Activated B cell treated with CpG ODN at 0.5 μM for 24 hours (primary cell): ENCODE measurements around the gene FYB2. TPM values are rescaled to one million over a fixed set of nuclear protein-coding genes. Genes with fewer than 3 reads are reported as not detected.

Source experiments
- ATAC-seq: fragments of 200-7000 bp; cut with Tn5 transposase; one replicate; pipeline ENCODE4 v1.10.0; 2021; ENCODE audit warnings: low read depth, mild to moderate bottlenecking, moderate library complexity
- CTCF ChIA-PET: fragments of 350-600 bp; sonication (Branson Sonifier 250); formaldehyde crosslinking; loops from one replicate; lab custom pipeline; 2021; ENCODE audit warnings: antibody characterized with exemption; lab: Charles Lee
- POLR2A ChIA-PET: fragments of 350-600 bp; sonication (Branson Sonifier 250); formaldehyde crosslinking; loops from one replicate; lab custom pipeline; 2021; ENCODE audit warnings: antibody characterized with exemption; lab: Charles Lee
- DNase-seq: peaks from one replicate; pipeline ENCODE4 v3.0.0; 2022
- H3K27ac Mint-ChIP-seq: one replicate; pipeline ENCODE4 v1.8.0; 2020; ENCODE audit warnings: mixed read lengths
- H3K27me3 Mint-ChIP-seq: one replicate; pipeline ENCODE4 v1.8.0; 2021; ENCODE audit warnings: mixed read lengths
- H3K36me3 Mint-ChIP-seq: one replicate; pipeline ENCODE4 v1.8.0; 2021; ENCODE audit warnings: low read depth, mixed read lengths
- H3K4me1 Mint-ChIP-seq: one replicate; pipeline ENCODE4 v1.8.0; 2021; ENCODE audit warnings: mixed read lengths
- H3K4me3 Mint-ChIP-seq: one replicate; pipeline ENCODE4 v1.8.0; 2020; ENCODE audit warnings: mild to moderate bottlenecking, mixed read lengths
- H3K9me3 Mint-ChIP-seq: one replicate; pipeline ENCODE4 v1.8.0; 2020; ENCODE audit warnings: mixed read lengths
- CTCF ChIP-seq: fragments of 200-600 bp; IDR thresholded peaks from one replicate; pipeline ENCODE4 v1.8.0; 2022; ENCODE audit warnings: antibody characterized with exemption, mild to moderate bottlenecking
- intact Hi-C: fragments of 100-400 bp; cut with micrococcal nuclease; formaldehyde crosslinking; loops from one replicate; pipeline ENCODE4 v1.15.1; 2024
- total RNA-seq: library from RNA; stranded (reverse); gene quantifications from 2 replicates; pipeline ENCODE4 v1.2.3, GENCODE V29; 2022

Gene FYB2
- total RNA-seq, 1 donor from 2014 or later, result not detected

GRCh38 chr1:56814205-56814604, 5.0 kb downstream of the FYB2 start:
- TF ChIP-seq CTCF, result no peak
- Mint-ChIP-seq H3K4me3 (no peak overlapping the region), H3K4me1 (no peaks in the 10 kb centered on the region), H3K27me3 (peaks cover 36% of the 10 kb centered on the region), H3K27ac (no peak overlapping the region), H3K9me3 (peaks cover 5% of the 10 kb centered on the region), H3K36me3 (no peaks in the 10 kb centered on the region)
- ATAC-seq (no peak), DNase-seq (no peak)
- intact Hi-C loops, result no loop called here
- ChIA-PET POLR2A (no interaction called here), CTCF (no interaction called here)

GRCh38 chr1:56811331-56811730, 7.9 kb downstream of the FYB2 start:
- Mint-ChIP-seq H3K27ac (no peak overlapping the region), H3K4me3 (no peak overlapping the region), H3K27me3 (peaks cover 31% of the 10 kb centered on the region), H3K4me1 (no peaks in the 10 kb centered on the region), H3K9me3 (peaks cover 5% of the 10 kb centered on the region), H3K36me3 (no peaks in the 10 kb centered on the region)
- ChIA-PET POLR2A (no interaction called here), CTCF (no interaction called here)
- intact Hi-C loops, result no loop called here
- DNase-seq (no peak), ATAC-seq (no peak)
- TF ChIP-seq CTCF, result no peak

GRCh38 chr1:56808410-56808809, 10.8 kb downstream of the FYB2 start:
- ATAC-seq (no peak), DNase-seq (no peak)
- Mint-ChIP-seq H3K4me1 (no peaks in the 10 kb centered on the region), H3K4me3 (no peak overlapping the region), H3K9me3 (no peaks in the 10 kb centered on the region), H3K36me3 (no peaks in the 10 kb centered on the region), H3K27ac (no peak overlapping the region), H3K27me3 (peaks cover 23% of the 10 kb centered on the region)
- no peak for TF ChIP-seq CTCF
- POLR2A ChIA-PET, result no interaction called here
- CTCF ChIA-PET, result no interaction called here
- intact Hi-C loops, result no loop called here

- H3K4me1 Mint-ChIP-seq, result no peaks in the 10 kb centered on the region
- no peaks in the 10 kb centered on the region for H3K36me3 Mint-ChIP-seq
- peaks cover 16% of the 10 kb centered on the region for H3K27me3 Mint-ChIP-seq
- no peak overlapping the region for H3K27ac Mint-ChIP-seq
- H3K4me3 Mint-ChIP-seq, result no peak overlapping the region
- POLR2A ChIA-PET, result no interaction called here
- ATAC-seq (no peak), DNase-seq (no peak)
- TF ChIP-seq CTCF, result no peak
- CTCF ChIA-PET, result no interaction called here
- intact Hi-C loops, result no loop called here
- no peaks in the 10 kb centered on the region for H3K9me3 Mint-ChIP-seq
Measured at GRCh38 chr1:56806804-56807203, 12.4 kb downstream of the FYB2 start.

- no peaks in the 10 kb centered on the region for H3K36me3 Mint-ChIP-seq
- H3K4me3 Mint-ChIP-seq, result no peak overlapping the region
- DNase-seq (no peak), ATAC-seq (no peak)
- H3K27me3 Mint-ChIP-seq, result peaks cover 5% of the 10 kb centered on the region
- H3K9me3 Mint-ChIP-seq, result no peaks in the 10 kb centered on the region
- H3K27ac Mint-ChIP-seq, result no peak overlapping the region
- TF ChIP-seq CTCF, result no peak
- no peaks in the 10 kb centered on the region for H3K4me1 Mint-ChIP-seq
- ChIA-PET CTCF (no interaction called here), POLR2A (no interaction called here)
- intact Hi-C loops, result no loop called here
Measured at GRCh38 chr1:56803561-56804156, 15.5 kb downstream of the FYB2 start.
